ENCODE results near the gene TMEM18. TPM values are rescaled to one million over a fixed set of nuclear protein-coding genes. Genes with fewer than 3 reads are reported as not detected.

TMEM18 gene
- total RNA-seq, 2 experiments from 2014 or later, result 25.6 to 26.3 TPM

DNA sequence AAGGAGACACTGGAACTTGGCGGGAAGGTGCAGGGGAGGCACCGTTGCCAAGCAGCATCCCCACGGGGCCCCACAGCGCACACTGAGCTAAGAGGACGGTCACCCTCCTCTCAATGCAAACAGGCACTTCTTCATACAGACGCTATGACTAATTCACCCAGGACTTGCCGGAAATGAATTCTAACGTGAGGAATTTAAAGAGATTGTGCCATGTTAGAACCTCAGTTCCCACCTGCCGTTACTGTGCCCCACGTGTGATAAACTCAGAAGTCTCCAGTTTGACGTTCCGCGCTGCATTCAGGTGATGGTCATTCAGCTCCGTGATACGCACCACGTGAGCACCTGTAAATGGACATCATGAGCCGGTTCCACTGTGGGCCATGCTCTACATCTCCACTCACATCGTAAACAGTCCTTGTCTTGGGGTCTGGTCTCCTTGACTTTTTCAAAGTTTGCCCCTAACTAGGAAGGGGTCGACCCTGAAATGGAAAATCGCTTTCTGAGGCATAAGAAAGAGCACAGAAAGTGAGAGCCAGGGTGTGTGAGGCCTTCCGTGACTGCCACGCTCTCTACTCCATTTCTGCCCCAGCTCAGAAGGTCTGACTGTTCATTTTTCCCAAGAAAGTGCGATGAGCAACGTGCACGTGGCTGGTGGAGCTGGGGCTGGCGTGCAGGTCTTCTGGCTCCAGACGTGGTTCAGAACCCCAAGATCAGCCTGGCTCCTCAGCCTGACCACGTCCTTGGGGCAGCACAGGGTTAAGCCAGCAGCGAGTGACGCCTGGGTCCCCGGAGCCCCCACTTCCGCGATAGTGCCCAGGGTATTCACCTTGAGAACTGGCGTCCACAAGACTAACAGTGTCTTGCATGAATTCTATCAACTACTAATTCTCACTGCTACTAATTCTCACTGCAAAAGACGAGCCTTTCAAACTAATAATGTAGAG lies 35.1 kb downstream of the TMEM18 start:
- Mint-ChIP-seq H3K27me3 (peaks cover 5% of the 10 kb centered on the region), H3K27ac (no peak overlapping the region), H3K4me3 (no peak overlapping the region), H3K36me3 (ENCODE audit: low read depth) (no peaks in the 10 kb centered on the region), H3K9me3 (no peaks in the 10 kb centered on the region), H3K4me1 (ENCODE audit: low read depth) (peaks cover 2% of the 10 kb centered on the region)
- POLR2A ChIA-PET, result no interaction called here
- CTCF ChIA-PET, result no interaction called here
- ATAC-seq (ENCODE audit: poor library complexity), result no peak
- H3K27ac ChIP-seq (ENCODE audit: low read depth in 1 of 2, low read length in 2 of 2), result no peak overlapping the region
- intact Hi-C loops (cut with DNase I, micrococcal nuclease), result no loop called here
- TF ChIP-seq, protein P1, sequence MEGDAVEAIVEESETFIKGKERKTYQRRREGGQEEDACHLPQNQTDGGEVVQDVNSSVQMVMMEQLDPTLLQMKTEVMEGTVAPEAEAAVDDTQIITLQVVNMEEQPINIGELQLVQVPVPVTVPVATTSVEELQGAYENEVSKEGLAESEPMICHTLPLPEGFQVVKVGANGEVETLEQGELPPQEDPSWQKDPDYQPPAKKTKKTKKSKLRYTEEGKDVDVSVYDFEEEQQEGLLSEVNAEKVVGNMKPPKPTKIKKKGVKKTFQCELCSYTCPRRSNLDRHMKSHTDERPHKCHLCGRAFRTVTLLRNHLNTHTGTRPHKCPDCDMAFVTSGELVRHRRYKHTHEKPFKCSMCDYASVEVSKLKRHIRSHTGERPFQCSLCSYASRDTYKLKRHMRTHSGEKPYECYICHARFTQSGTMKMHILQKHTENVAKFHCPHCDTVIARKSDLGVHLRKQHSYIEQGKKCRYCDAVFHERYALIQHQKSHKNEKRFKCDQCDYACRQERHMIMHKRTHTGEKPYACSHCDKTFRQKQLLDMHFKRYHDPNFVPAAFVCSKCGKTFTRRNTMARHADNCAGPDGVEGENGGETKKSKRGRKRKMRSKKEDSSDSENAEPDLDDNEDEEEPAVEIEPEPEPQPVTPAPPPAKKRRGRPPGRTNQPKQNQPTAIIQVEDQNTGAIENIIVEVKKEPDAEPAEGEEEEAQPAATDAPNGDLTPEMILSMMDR (IDR thresholded peaks at IDR 0.05), result no peak
- H3K27me3 ChIP-seq (ENCODE audit: control insufficient read depth in 1 of 2, insufficient read depth in 2 of 2, low read length in 2 of 2), result no peaks in the 10 kb centered on the region
- H3K4me1 ChIP-seq (ENCODE audit: insufficient read depth, low read length), result peaks cover 2% of the 10 kb centered on the region
- H3K36me3 ChIP-seq (ENCODE audit: insufficient read depth, low read length), result no peaks in the 10 kb centered on the region
- no peaks in the 10 kb centered on the region for H3K9me3 ChIP-seq (ENCODE audit: control insufficient read depth in 1 of 2, insufficient read depth in 1 of 2, low read length in 2 of 2)
- no peak overlapping the region for H3K4me3 ChIP-seq (ENCODE audit: low read length)
- DNase-seq, result no peak

DNA sequence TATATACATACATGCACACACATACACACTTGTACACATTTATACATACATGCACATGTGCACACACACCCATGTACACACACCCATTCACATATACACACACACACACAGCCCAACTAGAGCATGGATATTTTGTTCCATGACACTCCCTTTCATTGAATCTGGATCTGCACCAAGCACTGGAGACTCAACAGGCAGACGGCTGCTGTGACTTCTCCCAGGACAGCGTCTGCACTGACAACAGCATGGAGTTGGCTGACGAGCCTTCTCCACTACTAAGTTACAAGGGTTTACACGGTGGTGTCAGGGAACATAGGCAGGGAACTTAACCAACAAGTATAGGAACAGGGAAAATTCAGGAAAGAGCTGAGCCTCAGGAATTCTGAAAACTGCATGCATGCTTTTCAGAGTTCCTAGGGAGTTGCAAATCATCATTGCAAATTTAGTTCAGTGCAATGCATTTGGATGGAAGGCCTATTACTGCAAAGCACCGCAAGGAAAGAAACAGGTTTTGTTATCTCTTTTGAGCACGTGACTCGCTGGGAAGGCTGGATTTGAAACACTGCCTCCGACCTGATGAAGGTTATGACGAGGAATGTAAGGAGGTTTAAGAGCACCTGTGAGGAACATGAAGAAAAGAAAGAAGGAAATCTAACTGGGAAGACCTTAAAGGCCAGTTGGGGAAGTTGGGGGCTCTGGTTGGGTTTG lies 35.9 kb downstream of the TMEM18 start:
- Histone ChIP-seq H3K4me1 (ENCODE audit: insufficient read depth, low read length) (peaks cover 10% of the 10 kb centered on the region), H3K27me3 (ENCODE audit: control insufficient read depth in 1 of 2, insufficient read depth in 2 of 2, low read length in 2 of 2) (no peaks in the 10 kb centered on the region), H3K27ac (ENCODE audit: low read depth in 1 of 2, low read length in 2 of 2) (no peak overlapping the region), H3K4me3 (ENCODE audit: low read length) (no peak overlapping the region), H3K36me3 (ENCODE audit: insufficient read depth, low read length) (no peaks in the 10 kb centered on the region), H3K9me3 (ENCODE audit: control insufficient read depth in 1 of 2, insufficient read depth in 1 of 2, low read length in 2 of 2) (no peaks in the 10 kb centered on the region)
- H3K4me1 Mint-ChIP-seq (ENCODE audit: low read depth), result peaks cover 6% of the 10 kb centered on the region
- DNase-seq (no peak), ATAC-seq (ENCODE audit: poor library complexity) (no peak)
- H3K27me3 Mint-ChIP-seq, result peaks cover 9% of the 10 kb centered on the region
- H3K36me3 Mint-ChIP-seq (ENCODE audit: low read depth), result no peaks in the 10 kb centered on the region
- no peak overlapping the region for H3K27ac Mint-ChIP-seq
- ChIA-PET CTCF (no interaction called here), POLR2A (no interaction called here)
- intact Hi-C loops (cut with DNase I, micrococcal nuclease), result no loop called here
- H3K4me3 Mint-ChIP-seq, result no peak overlapping the region
- TF ChIP-seq, protein P1 (IDR thresholded peaks at IDR 0.05), result no peak
- no peaks in the 10 kb centered on the region for H3K9me3 Mint-ChIP-seq

DNA sequence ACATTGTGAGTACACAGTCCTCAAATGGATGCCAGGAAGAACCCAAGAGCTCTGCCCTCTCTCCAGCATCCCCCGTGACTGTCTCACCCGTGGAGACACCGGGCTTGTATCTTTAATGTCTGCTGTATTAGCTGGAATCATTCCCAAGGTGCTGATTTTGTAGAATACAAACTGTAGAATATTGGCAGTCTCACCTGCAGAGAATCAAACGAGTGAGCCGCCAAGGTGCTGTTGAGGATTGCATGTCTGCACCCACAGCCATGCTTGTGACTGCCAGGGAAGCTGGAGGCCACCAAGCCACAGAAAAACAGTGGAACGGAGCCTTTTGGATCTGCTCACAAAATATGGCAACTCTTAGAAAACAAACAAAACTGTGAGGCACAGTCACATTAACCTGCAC lies 37.5 kb downstream of the TMEM18 start:
- no peak overlapping the region for H3K4me3 ChIP-seq (ENCODE audit: low read length)
- DNase-seq (no peak), ATAC-seq (ENCODE audit: poor library complexity) (no peak)
- Mint-ChIP-seq H3K4me3 (no peak overlapping the region), H3K36me3 (ENCODE audit: low read depth) (no peaks in the 10 kb centered on the region), H3K27me3 (peaks cover 9% of the 10 kb centered on the region), H3K4me1 (ENCODE audit: low read depth) (peaks cover 6% of the 10 kb centered on the region), H3K27ac (no peak overlapping the region), H3K9me3 (no peaks in the 10 kb centered on the region)
- peaks cover 11% of the 10 kb centered on the region for H3K4me1 ChIP-seq (ENCODE audit: insufficient read depth, low read length)
- TF ChIP-seq, protein P1 (IDR thresholded peaks at IDR 0.05), result no peak
- H3K27ac ChIP-seq (ENCODE audit: low read depth in 1 of 2, low read length in 2 of 2), result no peak overlapping the region
- intact Hi-C loops (cut with DNase I, micrococcal nuclease), result loop anchor here in 1 of 2 experiments (5.0 kb wide), 1 partner anchor 467 kb away; no protein-coding TSS in a partner anchor
- ChIA-PET CTCF (no interaction called here), POLR2A (no interaction called here)
- H3K36me3 ChIP-seq (ENCODE audit: insufficient read depth, low read length), result no peaks in the 10 kb centered on the region
- H3K9me3 ChIP-seq (ENCODE audit: control insufficient read depth in 1 of 2, insufficient read depth in 1 of 2, low read length in 2 of 2), result no peaks in the 10 kb centered on the region
- H3K27me3 ChIP-seq (ENCODE audit: control insufficient read depth in 1 of 2, insufficient read depth in 2 of 2, low read length in 2 of 2), result no peaks in the 10 kb centered on the region
